Measurements from ENCODE around the gene AMBRA1. TPM values are rescaled to one million over a fixed set of nuclear protein-coding genes. Genes with fewer than 3 reads are reported as not detected.

Gene AMBRA1
- total RNA-seq, 1 donor from 2014 or later = 13.5 TPM

DNA sequence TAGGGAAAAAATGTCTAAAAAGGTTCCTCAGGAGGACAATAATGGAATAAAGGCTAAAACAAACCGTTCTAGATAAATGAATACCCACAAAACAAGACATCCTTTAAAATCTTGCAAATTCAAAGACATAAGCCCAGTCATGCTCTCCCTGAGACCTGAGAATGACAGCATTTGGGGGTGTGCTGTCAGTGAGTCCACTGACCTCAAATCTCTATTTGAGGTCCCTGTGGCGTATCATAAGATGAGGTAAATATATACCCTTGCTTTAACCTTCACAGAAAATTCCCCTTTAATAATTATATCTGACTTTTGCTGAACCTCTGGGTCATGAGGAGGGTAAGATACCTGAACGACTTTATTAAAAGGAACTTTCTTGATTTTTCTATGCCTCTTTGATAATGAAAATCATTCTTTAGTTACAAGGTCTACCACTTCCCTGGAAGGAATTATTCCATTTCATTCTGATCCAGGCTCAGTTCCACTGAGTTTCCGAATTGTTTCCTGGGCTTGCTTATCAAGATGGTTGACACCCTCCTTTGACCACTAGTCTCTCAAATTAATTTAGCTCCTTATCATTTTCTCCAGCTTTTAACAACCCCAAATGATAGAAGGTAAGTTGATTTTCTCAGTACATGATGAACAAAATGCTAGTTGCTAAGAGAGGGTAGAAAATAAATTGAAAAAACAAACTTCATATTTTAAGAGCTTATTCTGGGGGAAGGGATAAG lies 148.5 kb downstream of the AMBRA1 start:
- DNase-seq (ENCODE audit: low read depth in 2 of 2) = no peak

GRCh38 chr11:46444305-46444704 lies 149.5 kb downstream of the AMBRA1 start:
- no peak for DNase-seq (ENCODE audit: low read depth in 2 of 2)

DNA sequence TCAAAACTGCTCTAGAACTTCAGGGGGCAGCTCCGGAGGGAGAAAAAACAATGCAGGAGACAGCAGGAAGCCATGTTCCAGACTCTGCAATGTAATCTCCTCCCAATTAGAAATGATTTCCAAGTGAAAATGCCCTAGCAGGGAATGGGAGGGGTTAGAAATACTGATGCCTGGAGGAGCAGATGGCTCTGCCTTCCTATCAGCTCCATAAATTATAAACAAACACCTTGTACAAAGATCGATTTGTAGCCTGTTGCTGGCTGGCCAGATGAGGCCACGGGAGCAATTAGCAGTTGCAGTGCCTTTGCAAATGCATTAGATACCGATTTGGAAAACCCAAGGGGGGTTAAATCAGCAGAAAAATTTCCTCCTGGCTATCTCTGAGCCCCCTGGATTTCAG lies 155.6 kb downstream of the AMBRA1 start:
- no peak for DNase-seq (ENCODE audit: low read depth in 2 of 2)

- peak in 1 of 2 donors; percentile 14 for DNase-seq (ENCODE audit: low read depth in 2 of 2)
Observed at GRCh38 chr11:46437122-46437689, 156.6 kb downstream of the AMBRA1 start.

- no peak for DNase-seq (ENCODE audit: low read depth in 2 of 2)
Observed at GRCh38 chr11:46436113-46436512, 157.7 kb downstream of the AMBRA1 start.

DNA sequence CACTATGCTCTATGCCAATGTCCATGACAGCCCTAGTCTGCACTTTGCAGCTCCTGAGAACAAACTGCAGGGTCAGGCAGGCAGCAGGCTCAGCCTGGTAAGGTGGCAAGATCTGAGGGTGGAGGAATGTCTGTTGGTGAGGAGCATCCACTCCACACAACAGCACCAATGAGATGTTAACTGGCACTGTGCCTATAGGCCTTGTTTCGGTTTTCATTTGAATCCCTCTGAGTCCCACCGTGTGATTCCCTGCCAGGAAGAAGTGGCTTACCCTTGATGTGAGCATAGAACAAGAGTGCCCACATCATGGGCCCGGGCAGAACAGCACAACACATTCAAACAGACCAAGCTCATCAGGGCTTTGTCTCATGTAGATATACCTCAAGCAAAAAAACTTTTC lies 158.1 kb downstream of the AMBRA1 start:
- no peak for DNase-seq (ENCODE audit: low read depth in 2 of 2)

DNA sequence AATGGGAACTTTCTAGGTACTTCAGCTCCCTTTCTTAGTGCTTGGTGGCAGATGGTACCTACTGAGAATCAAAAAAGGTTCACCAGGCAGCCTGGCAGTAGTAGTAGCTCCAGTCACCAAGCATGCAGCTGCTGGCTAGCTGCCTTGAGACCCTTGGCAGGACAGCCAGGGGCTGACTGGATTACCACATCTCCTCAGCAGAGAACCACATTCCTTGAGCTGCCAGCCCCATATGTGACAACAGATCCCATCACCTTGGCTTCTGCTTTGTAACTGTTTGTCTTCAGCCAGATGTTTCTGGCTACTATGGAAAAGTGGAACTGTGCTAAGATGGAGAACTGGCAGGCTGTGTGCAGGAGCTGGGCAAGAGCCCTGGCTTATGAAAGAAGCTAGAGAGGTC lies 162.6 kb downstream of the AMBRA1 start:
- DNase-seq (ENCODE audit: low read depth in 2 of 2) = no peak

DNA sequence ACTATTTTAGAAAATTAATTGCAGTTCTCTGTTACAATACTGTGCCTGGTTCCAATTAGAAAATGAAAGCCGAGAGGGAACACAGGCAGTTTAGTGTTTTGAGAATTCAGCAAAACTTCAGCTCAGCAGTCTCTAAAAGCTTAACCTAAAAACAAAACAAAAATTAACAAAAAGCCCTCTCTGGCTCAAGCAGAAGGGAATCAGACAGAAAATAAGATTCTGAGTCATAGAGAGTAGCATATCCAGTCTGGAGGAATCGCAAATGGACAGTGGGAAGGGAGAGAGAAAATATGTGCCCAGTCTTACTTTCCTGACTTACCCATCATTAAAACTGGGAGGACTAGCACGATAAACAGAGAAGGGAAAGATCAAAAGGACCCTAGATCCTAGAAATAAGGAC lies 164.1 kb downstream of the AMBRA1 start:
- DNase-seq (ENCODE audit: low read depth in 2 of 2) = no peak

- no peak for DNase-seq (ENCODE audit: low read depth in 2 of 2)
Observed at GRCh38 chr11:46427364-46427763, 166.5 kb downstream of the AMBRA1 start.

- DNase-seq (ENCODE audit: low read depth in 2 of 2) = no peak
Observed at GRCh38 chr11:46426233-46426991, 167.4 kb downstream of the AMBRA1 start.

DNA sequence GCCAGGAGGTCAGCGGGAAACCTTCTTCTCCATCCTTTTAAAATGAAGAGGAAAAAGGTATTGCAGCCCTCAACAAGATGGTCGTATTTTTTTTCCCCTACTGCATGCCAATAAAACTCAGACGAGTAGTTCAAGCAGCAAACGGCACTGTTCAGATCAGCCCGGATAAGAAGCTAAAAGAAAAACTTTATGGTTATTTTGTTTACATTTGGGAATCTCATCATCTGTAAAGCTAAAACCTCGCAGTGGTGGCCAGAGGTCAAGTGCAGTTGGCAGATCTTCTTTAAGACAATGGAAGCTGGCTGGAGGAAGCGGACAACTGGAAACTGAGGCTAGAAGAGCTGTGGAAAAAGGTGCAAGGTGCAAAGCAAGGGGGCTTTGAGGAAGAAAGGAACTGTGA lies 171.2 kb downstream of the AMBRA1 start:
- no peak for DNase-seq (ENCODE audit: low read depth in 2 of 2)

DNA sequence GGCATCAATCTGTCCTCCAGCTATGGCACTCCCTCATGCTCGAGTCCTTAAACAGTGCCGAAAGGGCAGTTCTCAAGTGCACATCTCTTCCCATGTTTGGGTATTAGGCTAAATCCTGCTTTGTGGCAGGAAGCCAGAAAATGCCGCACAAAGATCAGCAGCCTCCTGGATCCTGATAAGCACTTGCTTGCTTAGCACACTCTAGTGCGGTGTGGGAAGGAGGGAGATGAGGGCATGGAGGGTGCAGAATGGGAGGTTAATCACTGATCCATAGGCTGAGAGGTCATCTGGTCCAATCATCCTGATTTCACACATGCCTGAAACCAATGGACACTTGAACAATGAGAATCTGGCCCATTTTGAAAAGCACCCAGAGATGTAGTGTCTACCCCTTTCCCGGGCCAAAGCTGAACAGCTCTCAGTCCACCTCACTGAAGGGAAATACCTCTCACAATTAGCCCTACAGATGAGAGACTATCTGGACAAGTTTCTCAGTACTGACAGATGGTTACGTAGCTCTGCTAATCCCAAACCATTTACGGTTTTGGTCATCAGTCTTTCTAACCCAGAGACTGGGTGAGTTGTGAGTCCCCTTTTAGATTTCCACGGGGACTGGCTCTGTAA lies 172.5 kb downstream of the AMBRA1 start:
- no peak for DNase-seq (ENCODE audit: low read depth in 2 of 2)

DNA sequence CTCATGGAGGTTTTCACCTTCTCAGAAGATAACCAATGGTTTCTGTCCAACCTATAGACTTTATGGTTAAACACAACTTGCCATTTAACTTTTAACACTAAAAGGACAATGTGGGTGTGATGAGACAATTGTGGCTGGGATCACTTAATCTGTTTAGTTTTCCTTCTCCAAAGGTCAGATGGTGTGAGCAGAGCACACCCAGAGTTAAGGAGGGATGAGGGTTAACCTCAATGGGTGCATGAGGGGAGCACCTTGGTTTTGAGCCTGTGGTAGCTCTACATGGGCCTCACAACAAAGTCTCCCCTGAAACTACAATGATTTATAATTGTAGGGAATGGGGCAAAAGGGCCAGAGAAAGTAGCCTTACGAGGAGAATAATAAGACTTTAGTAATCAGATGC lies 173.3 kb downstream of the AMBRA1 start:
- DNase-seq (ENCODE audit: low read depth in 2 of 2) = no peak

DNA sequence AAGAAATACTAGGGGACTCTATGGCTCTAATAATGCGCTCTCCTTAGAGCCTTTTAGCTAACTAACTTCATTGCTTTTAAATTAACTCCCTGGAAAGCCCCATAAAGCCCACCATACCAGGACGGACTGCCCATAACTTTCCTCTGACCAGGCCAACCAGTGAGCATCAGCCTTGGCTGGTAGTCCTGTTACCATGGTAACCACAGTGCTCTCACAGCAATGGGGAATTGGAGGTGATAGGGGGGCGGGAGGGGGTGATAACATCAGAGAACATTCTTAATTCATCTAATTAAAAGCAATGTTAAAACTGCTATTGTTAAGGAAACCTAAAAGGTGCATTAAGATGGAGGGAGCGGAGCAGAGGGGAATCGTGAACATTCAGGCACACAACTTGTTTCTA lies 175.1 kb downstream of the AMBRA1 start:
- no peak for DNase-seq (ENCODE audit: low read depth in 2 of 2)

- DNase-seq (ENCODE audit: low read depth in 2 of 2) = no peak
Observed at GRCh38 chr11:46417711-46418110, 176.1 kb downstream of the AMBRA1 start.

- DNase-seq (ENCODE audit: low read depth in 2 of 2) = no peak
Observed at GRCh38 chr11:46414879-46415278, 178.9 kb downstream of the AMBRA1 start.

GRCh38 chr11:46414466-46414796 lies 179.4 kb downstream of the AMBRA1 start:
- no peak for DNase-seq (ENCODE audit: low read depth in 2 of 2)

- DNase-seq (ENCODE audit: low read depth in 2 of 2) = no peak
Observed at GRCh38 chr11:46413760-46414465, 179.9 kb downstream of the AMBRA1 start.

GRCh38 chr11:46410021-46410420 lies 183.8 kb downstream of the AMBRA1 start:
- DNase-seq (ENCODE audit: low read depth in 2 of 2) = no peak

- DNase-seq (ENCODE audit: low read depth in 2 of 2) = no peak
Observed at GRCh38 chr11:46408407-46408986, 185.3 kb downstream of the AMBRA1 start.

GRCh38 chr11:46407635-46408034 lies 186.2 kb downstream of the AMBRA1 start:
- DNase-seq (ENCODE audit: low read depth in 2 of 2) = no peak

All from dermis microvascular lymphatic vessel endothelial cell (primary cell).